ENCODE data around the gene DNAJB6. TPM values are rescaled to one million over a fixed set of nuclear protein-coding genes. Genes with fewer than 3 reads are reported as not detected.

The DNAJB6 gene
- total RNA-seq, 1 experiment from 2014 or later = 82.5 TPM

DNA sequence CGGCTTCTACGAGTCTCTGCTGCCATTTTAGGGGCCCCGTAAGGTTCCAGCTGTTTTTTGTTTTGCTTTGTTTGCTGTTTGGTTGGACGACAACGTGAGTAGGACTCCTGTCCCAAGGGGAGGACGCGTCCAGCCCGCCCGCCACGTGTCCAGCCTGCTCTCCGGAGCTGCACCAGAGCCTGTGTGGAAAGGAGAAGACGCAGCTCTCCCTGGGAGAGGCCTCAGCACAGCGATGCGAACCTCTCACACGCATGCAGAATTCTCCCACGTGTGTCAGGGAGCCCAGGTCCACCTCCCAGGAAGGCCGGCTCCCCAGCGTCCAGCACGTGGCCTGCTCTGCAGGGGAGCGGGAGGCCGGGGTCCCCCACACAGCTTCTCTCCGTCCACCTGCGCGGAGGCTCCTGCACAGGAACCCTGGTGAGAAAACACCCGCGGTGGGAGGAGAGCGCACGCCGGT, 36.4 kb upstream of the DNAJB6 start:
- H3K4me3 ChIP-seq (replicated peaks in 1 of 2; ENCODE audit: low read depth in 1 of 2, low read length in 2 of 2) = peak overlapping the region; percentile 33 to 56
- peak; percentile 2; the same call in 1 of the 2 replicates for ATAC-seq
- peak overlapping the region; percentile 32 for H2AFZ ChIP-seq (ENCODE audit: low read depth, low read length, poor library complexity, severe bottlenecking)

DNA sequence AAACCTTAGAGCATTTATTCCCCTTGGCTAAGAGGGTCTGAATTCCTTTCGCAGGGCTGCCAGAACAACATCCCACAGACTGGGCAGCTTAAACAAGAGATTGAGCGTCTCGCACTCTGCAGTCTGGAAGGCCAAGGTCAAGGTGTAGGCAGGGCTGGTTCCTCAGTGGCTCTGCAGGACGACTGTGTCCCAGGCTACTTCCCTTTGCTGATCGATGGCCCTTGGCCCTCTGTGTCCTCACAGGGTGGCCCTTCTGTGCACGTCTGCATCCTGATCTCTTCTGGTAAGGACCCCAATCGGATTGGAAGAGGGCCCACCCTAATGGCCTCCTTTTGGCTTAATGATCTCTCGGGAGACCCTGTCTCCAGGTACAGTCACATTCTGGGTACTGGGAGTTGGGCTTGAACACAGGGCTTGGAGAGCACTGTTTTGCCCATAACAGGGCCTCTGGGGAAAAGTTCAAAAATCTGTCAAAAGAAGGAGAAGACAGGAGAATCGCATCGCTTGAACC, 35.1 kb upstream of the DNAJB6 start:
- H3K79me2 ChIP-seq (ENCODE audit: insufficient read depth, low read length) = no peaks in the 10 kb centered on the region
- TF ChIP-seq, protein P1, sequence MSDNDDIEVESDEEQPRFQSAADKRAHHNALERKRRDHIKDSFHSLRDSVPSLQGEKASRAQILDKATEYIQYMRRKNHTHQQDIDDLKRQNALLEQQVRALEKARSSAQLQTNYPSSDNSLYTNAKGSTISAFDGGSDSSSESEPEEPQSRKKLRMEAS (IDR thresholded peaks at IDR 0.05) = no peak
- TF ChIP-seq, protein P2, sequence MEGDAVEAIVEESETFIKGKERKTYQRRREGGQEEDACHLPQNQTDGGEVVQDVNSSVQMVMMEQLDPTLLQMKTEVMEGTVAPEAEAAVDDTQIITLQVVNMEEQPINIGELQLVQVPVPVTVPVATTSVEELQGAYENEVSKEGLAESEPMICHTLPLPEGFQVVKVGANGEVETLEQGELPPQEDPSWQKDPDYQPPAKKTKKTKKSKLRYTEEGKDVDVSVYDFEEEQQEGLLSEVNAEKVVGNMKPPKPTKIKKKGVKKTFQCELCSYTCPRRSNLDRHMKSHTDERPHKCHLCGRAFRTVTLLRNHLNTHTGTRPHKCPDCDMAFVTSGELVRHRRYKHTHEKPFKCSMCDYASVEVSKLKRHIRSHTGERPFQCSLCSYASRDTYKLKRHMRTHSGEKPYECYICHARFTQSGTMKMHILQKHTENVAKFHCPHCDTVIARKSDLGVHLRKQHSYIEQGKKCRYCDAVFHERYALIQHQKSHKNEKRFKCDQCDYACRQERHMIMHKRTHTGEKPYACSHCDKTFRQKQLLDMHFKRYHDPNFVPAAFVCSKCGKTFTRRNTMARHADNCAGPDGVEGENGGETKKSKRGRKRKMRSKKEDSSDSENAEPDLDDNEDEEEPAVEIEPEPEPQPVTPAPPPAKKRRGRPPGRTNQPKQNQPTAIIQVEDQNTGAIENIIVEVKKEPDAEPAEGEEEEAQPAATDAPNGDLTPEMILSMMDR (IDR thresholded peaks at IDR 0.05 in 2 of 3, conservative IDR thresholded peaks at IDR 0.05 in 1 of 3; ENCODE audit: borderline replicate concordance in 1 of 3, insufficient read depth in 1 of 3, low read depth in 2 of 3, low read length in 2 of 3) = no peak
- TF ChIP-seq EZH2 (IDR thresholded peaks at IDR 0.05) (no peak), FOSL1 (IDR thresholded peaks at IDR 0.05; ENCODE audit: low read depth) (no peak), POLR2A (IDR thresholded peaks at IDR 0.05; ENCODE audit: borderline replicate concordance, extremely low read depth, insufficient read depth, insufficient read length) (no peak), TCF7L2 (IDR thresholded peaks at IDR 0.05; ENCODE audit: borderline replicate concordance, extremely low read depth, insufficient read depth, insufficient read length) (no peak), CEBPB (IDR thresholded peaks at IDR 0.05; ENCODE audit: low read depth) (no peak), EZH2phosphoT487 (IDR thresholded peaks at IDR 0.05; ENCODE audit: borderline replicate concordance) (no peak), SIN3A (IDR thresholded peaks at IDR 0.05; ENCODE audit: low read depth) (no peak), ELF1 (IDR thresholded peaks at IDR 0.05; ENCODE audit: borderline replicate concordance, low read depth) (no peak), SP1 (IDR thresholded peaks at IDR 0.05; ENCODE audit: low read depth) (no peak), ZNF274 (IDR thresholded peaks at IDR 0.05; ENCODE audit: low read depth, low read length) (no peak), YY1 (IDR thresholded peaks at IDR 0.05; ENCODE audit: extremely low read depth, insufficient replicate concordance, low read depth, low read length) (no peak)
- TF ChIP-seq, protein P3, sequence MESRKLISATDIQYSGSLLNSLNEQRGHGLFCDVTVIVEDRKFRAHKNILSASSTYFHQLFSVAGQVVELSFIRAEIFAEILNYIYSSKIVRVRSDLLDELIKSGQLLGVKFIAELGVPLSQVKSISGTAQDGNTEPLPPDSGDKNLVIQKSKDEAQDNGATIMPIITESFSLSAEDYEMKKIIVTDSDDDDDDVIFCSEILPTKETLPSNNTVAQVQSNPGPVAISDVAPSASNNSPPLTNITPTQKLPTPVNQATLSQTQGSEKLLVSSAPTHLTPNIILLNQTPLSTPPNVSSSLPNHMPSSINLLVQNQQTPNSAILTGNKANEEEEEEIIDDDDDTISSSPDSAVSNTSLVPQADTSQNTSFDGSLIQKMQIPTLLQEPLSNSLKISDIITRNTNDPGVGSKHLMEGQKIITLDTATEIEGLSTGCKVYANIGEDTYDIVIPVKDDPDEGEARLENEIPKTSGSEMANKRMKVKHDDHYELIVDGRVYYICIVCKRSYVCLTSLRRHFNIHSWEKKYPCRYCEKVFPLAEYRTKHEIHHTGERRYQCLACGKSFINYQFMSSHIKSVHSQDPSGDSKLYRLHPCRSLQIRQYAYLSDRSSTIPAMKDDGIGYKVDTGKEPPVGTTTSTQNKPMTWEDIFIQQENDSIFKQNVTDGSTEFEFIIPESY (IDR thresholded peaks at IDR 0.05; ENCODE audit: extremely low read depth, insufficient replicate concordance, low read length) = no peak
- TF ChIP-seq, protein P4, sequence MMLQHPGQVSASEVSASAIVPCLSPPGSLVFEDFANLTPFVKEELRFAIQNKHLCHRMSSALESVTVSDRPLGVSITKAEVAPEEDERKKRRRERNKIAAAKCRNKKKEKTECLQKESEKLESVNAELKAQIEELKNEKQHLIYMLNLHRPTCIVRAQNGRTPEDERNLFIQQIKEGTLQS (IDR thresholded peaks at IDR 0.05) = no peak
- POLR2A ChIA-PET = no interaction called here
- H3K4me3 ChIP-seq (replicated peaks in 1 of 2; ENCODE audit: low read depth in 1 of 2, low read length in 2 of 2) = no peak overlapping the region
- no peaks in the 10 kb centered on the region for H3K36me3 ChIP-seq (ENCODE audit: control insufficient read depth in 1 of 2, insufficient read depth in 2 of 2, low read length in 2 of 2)
- CTCF ChIA-PET = no interaction called here
- no peak overlapping the region for H2AFZ ChIP-seq (ENCODE audit: low read depth, low read length, poor library complexity, severe bottlenecking)
- H4K20me1 ChIP-seq (ENCODE audit: insufficient read depth) = no peaks in the 10 kb centered on the region
- RAD21 ChIA-PET (ENCODE audit: low non-redundant PET in 1 of 2, low total read pairs in 2 of 2, uncharacterized antibody in 2 of 2, unreplicated experiment in 2 of 2) = no interaction called here
- no peak for ATAC-seq
- no peaks in the 10 kb centered on the region for H3K9me3 ChIP-seq (ENCODE audit: control insufficient read depth in 1 of 2, insufficient read depth in 1 of 2, low read depth in 1 of 2, low read length in 2 of 2)
- peak overlapping the region; percentile 3; the same call in 1 of the 2 replicates for H3K27ac ChIP-seq (ENCODE audit: low read depth, low read length)
- peaks cover 26 to 62% of the 10 kb centered on the region in 2 experiments for H3K4me1 ChIP-seq (ENCODE audit: control insufficient read depth in 1 of 2, insufficient read depth in 2 of 2, low read length in 2 of 2)
- DNase-seq (ENCODE audit: low read depth, low spot score) = no peak
- H3K9me2 ChIP-seq (ENCODE audit: insufficient read depth) = no peaks in the 10 kb centered on the region
- BruUV-seq (replicated peaks) = no TSS peak
- intact Hi-C loops (cut with micrococcal nuclease) = no loop called here
- H3K4me2 ChIP-seq (ENCODE audit: low read length) = no peak overlapping the region
- H3K9ac ChIP-seq (ENCODE audit: low read length) = peak overlapping the region; percentile 29
- H3K27me3 ChIP-seq (ENCODE audit: insufficient read depth, low read length) = no peaks in the 10 kb centered on the region

More for the DNA sequence above, 36.4 kb upstream of the DNAJB6 start:
- POLR2A ChIA-PET = no interaction called here
- H3K4me2 ChIP-seq (ENCODE audit: low read length) = peak overlapping the region; percentile 85
- no peaks in the 10 kb centered on the region for H3K79me2 ChIP-seq (ENCODE audit: insufficient read depth, low read length)
- CTCF ChIA-PET = interaction anchor here (1.0 kb wide), 1 partner anchor 39 kb away, joined by 4 read pairs; no protein-coding TSS in a partner anchor
- no peaks in the 10 kb centered on the region for H3K9me2 ChIP-seq (ENCODE audit: insufficient read depth)
- H3K27me3 ChIP-seq (ENCODE audit: insufficient read depth, low read length) = no peaks in the 10 kb centered on the region
- no peaks in the 10 kb centered on the region for H3K9me3 ChIP-seq (ENCODE audit: control insufficient read depth in 1 of 2, insufficient read depth in 1 of 2, low read depth in 1 of 2, low read length in 2 of 2)
- peak overlapping the region; percentile 62 for H3K9ac ChIP-seq (ENCODE audit: low read length)
- no peak for DNase-seq (ENCODE audit: low read depth, low spot score)
- BruUV-seq (replicated peaks) = TSS peak; percentile 77
- H4K20me1 ChIP-seq (ENCODE audit: insufficient read depth) = no peaks in the 10 kb centered on the region
- intact Hi-C loops (cut with micrococcal nuclease) = no loop called here
- RAD21 ChIA-PET (ENCODE audit: low non-redundant PET in 1 of 2, low total read pairs in 2 of 2, uncharacterized antibody in 2 of 2, unreplicated experiment in 2 of 2) = no interaction called here
- H3K27ac ChIP-seq (ENCODE audit: low read depth, low read length) = peak overlapping the region; percentile 66
- peak; percentile 16 for TF ChIP-seq YY1 (IDR thresholded peaks at IDR 0.05; ENCODE audit: extremely low read depth, insufficient replicate concordance, low read depth, low read length)
- TF ChIP-seq EZH2 (IDR thresholded peaks at IDR 0.05) = no peak
- H3K36me3 ChIP-seq (ENCODE audit: control insufficient read depth in 1 of 2, insufficient read depth in 2 of 2, low read length in 2 of 2) = no peaks in the 10 kb centered on the region
- H3K4me1 ChIP-seq (ENCODE audit: control insufficient read depth in 1 of 2, insufficient read depth in 2 of 2, low read length in 2 of 2) = peaks cover 26 to 62% of the 10 kb centered on the region in 2 experiments
